A549 (cell line): ENCODE measurements around the gene ANKS1B. TPM values are rescaled to one million over a fixed set of nuclear protein-coding genes. Genes with fewer than 3 reads are reported as not detected.
"Not testable (repeated sequence)": the region's sequence is repeated elsewhere in the genome, so short reads cannot be mapped to it uniquely, and the experiment has no call there.

Source experiments
- ATAC-seq, 2 experiments: fragments of 200-7000 bp in 1 of 2; fragments of >200 bp in 1 of 2; cut with Nextera tagmentation in 1 of 2; cut with Tn5 transposase in 1 of 2; 3 replicates each; pipeline versions ENCODE4 v1.8.0 to v1.9.1; 2018 to 2020; ENCODE audit warnings: mild to moderate bottlenecking in 1 of 2, moderate library complexity in 1 of 2
- CTCF ChIA-PET: fragments of 300-600 bp; sonication (Branson Sonifier 250); formaldehyde crosslinking; extraction: SDS; loops from one replicate; lab custom pipeline; 2021; ENCODE audit warnings: antibody characterized with exemption, inconsistent platforms; lab: Yijun Ruan, JAX
- POLR2A ChIA-PET: fragments of 350-600 bp; formaldehyde crosslinking; extraction: SDS; loops from one replicate; lab custom pipeline; 2021; ENCODE audit warnings: antibody characterized with exemption, inconsistent platforms; lab: Yijun Ruan, JAX
- DNase-seq, 2 experiments: peaks; one replicate each; pipeline versions ENCODE4 v3.0.0 to v3.0.0-alpha.2; 2011 to 2016; ENCODE audit warnings: low read depth in 1 of 2, low spot score in 1 of 2
- FAIRE-seq: peaks from 2 replicates; lab custom pipeline; 2011; peaks lifted over from hg19 to GRCh38; lab: Jason Lieb, UNC
- H3K27ac ChIP-seq, 2 experiments: fragments of >200 bp; sonication (Bioruptor Twin); formaldehyde crosslinking; 3 replicates each; pipeline ENCODE4 v1.5.1; 2016 to 2017
- H3K4me1 ChIP-seq: fragments of >200 bp; sonication (Bioruptor Twin); formaldehyde crosslinking; 3 replicates; pipeline ENCODE4 v1.6.1; 2016
- H3K4me2 ChIP-seq: fragments of >200 bp; sonication (Bioruptor Twin); formaldehyde crosslinking; 3 replicates; pipeline ENCODE4 v1.6.1; 2016
- H3K4me3 ChIP-seq: fragments of >200 bp; sonication (Bioruptor Twin); formaldehyde crosslinking; 3 replicates; pipeline ENCODE4 v1.5.1; 2016
- H3K9me3 ChIP-seq: fragments of >200 bp; sonication (Bioruptor Twin); formaldehyde crosslinking; 3 replicates; pipeline ENCODE4 v1.6.1; 2016
- CBX2 ChIP-seq: fragments of 200-600 bp; sonication (generic); IDR thresholded peaks from 2 replicates; pipeline ENCODE4 v1.6.1; 2016; ENCODE audit warnings: low read depth, mild to moderate bottlenecking, borderline replicate concordance
- CEBPB ChIP-seq, 2 experiments: fragments of >200 bp in 1 of 2; sonication (Bioruptor Twin) in 1 of 2; formaldehyde crosslinking in 1 of 2; IDR thresholded peaks; 2 replicates each; pipeline ENCODE4 v1.6.1; 2012 to 2016
- CTCF ChIP-seq: fragments of >200 bp; sonication (Bioruptor Twin); formaldehyde crosslinking; IDR thresholded peaks from 3 replicates; pipeline ENCODE4 v1.5.1; 2016
- EP300 ChIP-seq, 2 experiments: fragments of >200 bp; sonication (Bioruptor Twin); formaldehyde crosslinking; IDR thresholded peaks; 2 replicates in 1 of 2; 3 replicates in 1 of 2; pipeline ENCODE4 v1.6.1; 2016 to 2017
- ESRRA ChIP-seq: fragments of 150-350 bp; IDR thresholded peaks from 2 replicates; pipeline ENCODE4 v1.6.1; 2014; ENCODE audit warnings: mild to moderate bottlenecking, low read length, borderline replicate concordance
- FOSB ChIP-seq: fragments of 250-450 bp; sonication (Bioruptor Pico); IDR thresholded peaks from 2 replicates; pipeline ENCODE4 v1.5.0; 2020; ENCODE audit warnings: mild to moderate bottlenecking, moderate library complexity
- FOXS1 ChIP-seq: fragments of 250-450 bp; sonication (Bioruptor Pico); IDR thresholded peaks from 2 replicates; pipeline ENCODE4 v1.5.0; 2020; ENCODE audit warnings: mild to moderate bottlenecking, moderate library complexity
- JUN ChIP-seq, 2 experiments: fragments of >200 bp; sonication (Bioruptor Twin); formaldehyde crosslinking; IDR thresholded peaks; 2 replicates in 1 of 2; 3 replicates in 1 of 2; pipeline ENCODE4 v1.6.1; 2016 to 2017
- JUNB ChIP-seq: fragments of >200 bp; sonication (Bioruptor Twin); formaldehyde crosslinking; IDR thresholded peaks from 2 replicates; pipeline ENCODE4 v1.6.1; 2016
- KDM1A ChIP-seq: fragments of 200-600 bp; sonication (generic); IDR thresholded peaks from 2 replicates; pipeline ENCODE4 v1.6.1; 2016; ENCODE audit warnings: low read depth, mild to moderate bottlenecking
- MAFK ChIP-seq: fragments of 450-650 bp; IDR thresholded peaks from 2 replicates; pipeline ENCODE4 v1.6.1; 2014; ENCODE audit not compliant: partially characterized antibody
- MYC ChIP-seq: IDR thresholded peaks from 2 replicates; pipeline ENCODE4 v1.6.1; 2012; ENCODE audit warnings: mild to moderate bottlenecking, inconsistent platforms, low read length, improper control_type of control experiment, borderline replicate concordance
- NR3C1 ChIP-seq: fragments of >200 bp; sonication (Bioruptor Twin); formaldehyde crosslinking; IDR thresholded peaks from 3 replicates; pipeline ENCODE4 v1.6.1; 2017
- PHF8 ChIP-seq: fragments of 200-600 bp; sonication (generic); IDR thresholded peaks from 2 replicates; pipeline ENCODE4 v1.6.1; 2016; ENCODE audit warnings: low read depth, mild to moderate bottlenecking, antibody characterized with exemption, moderate library complexity, borderline replicate concordance
- POLR2A ChIP-seq: IDR thresholded peaks from 2 replicates; pipeline ENCODE4 v1.6.1; 2012; ENCODE audit warnings: mild to moderate bottlenecking, low read length
- POLR2AphosphoS2 ChIP-seq: conservative IDR thresholded peaks from 2 replicates; pipeline ENCODE4 v1.6.1; 2012; ENCODE audit warnings: low read length, improper control_type of control experiment, inconsistent platforms
- RAD21 ChIP-seq, 2 experiments: fragments of >200 bp in 1 of 2; sonication (Bioruptor Twin) in 1 of 2; formaldehyde crosslinking in 1 of 2; IDR thresholded peaks in 1 of 2; conservative IDR thresholded peaks in 1 of 2; 2 replicates in 1 of 2; 3 replicates in 1 of 2; pipeline ENCODE4 v1.6.1; 2012 to 2018; ENCODE audit warnings: inconsistent platforms in 1 of 2
- RARB ChIP-seq: fragments of 250-450 bp; sonication (Bioruptor Pico); IDR thresholded peaks from 2 replicates; pipeline ENCODE4 v1.8.0; 2021; ENCODE audit warnings: mild to moderate bottlenecking, moderate library complexity
- RNF2 ChIP-seq: fragments of 200-600 bp; sonication (generic); IDR thresholded peaks from 2 replicates; pipeline ENCODE4 v1.6.1; 2016; ENCODE audit warnings: low read depth, mild to moderate bottlenecking, antibody characterized with exemption, moderate library complexity, borderline replicate concordance
- SMC3 ChIP-seq: fragments of >200 bp; sonication (Bioruptor Twin); formaldehyde crosslinking; IDR thresholded peaks from 3 replicates; pipeline ENCODE4 v1.6.1; 2018; ENCODE audit warnings: inconsistent platforms
- ZC3H11A ChIP-seq: fragments of 450-650 bp; IDR thresholded peaks from 2 replicates; pipeline ENCODE4 v1.6.1; 2014; ENCODE audit warnings: antibody characterized with exemption, mild to moderate bottlenecking
- ZNF302 ChIP-seq: fragments of 250-450 bp; sonication (Bioruptor Pico); IDR thresholded peaks from 2 replicates; pipeline ENCODE4 v1.9.0; 2021; ENCODE audit warnings: inconsistent platforms, mild to moderate bottlenecking, moderate library complexity
- WGBS: methylation state at CpG from one replicate; pipeline ENCODE4 v1.1.6; 2017; ENCODE audit errors: missing lambda C conversion rate; 5-methylcytosine and 5-hydroxymethylcytosine counted together
- polyA plus RNA-seq, 4 experiments: library from polyadenylated mRNA; depleted of rRNA in 3 of 4; stranded (reverse); fragments of >200 nt; fragmentation: RNase III in 1 of 4; extraction: RNeasy Plus Mini Kit Qiagen cat#74134 plus additional on column Dnase treatment in 1 of 4; gene quantifications; 2 replicates in 3 of 4; 3 replicates in 1 of 4; pipeline ENCODE4 v1.2.3, GENCODE V29; 2011 to 2017
- TF ChIP-seq, protein P1 (sequence below): IDR thresholded peaks from 2 replicates; pipeline ENCODE4 v1.6.1; 2012; ENCODE audit warnings: low read depth, borderline replicate concordance
- TF ChIP-seq, protein P2 (sequence below): fragments of 250-450 bp; sonication (Bioruptor Pico); IDR thresholded peaks from 2 replicates; pipeline ENCODE4 v1.5.0; 2020; ENCODE audit warnings: low read depth, mild to moderate bottlenecking, moderate library complexity

The ANKS1B gene
- polyA plus RNA-seq, 2 of the 4 experiments (the other 2 are of a cell fraction) = 1.5 to 2.2 TPM

- POLR2A ChIA-PET, H3K4me3 ChIP-seq, ATAC-seq, H3K4me2 ChIP-seq, H3K27ac ChIP-seq, H3K9me3 ChIP-seq, FAIRE-seq, DNase-seq, H3K4me1 ChIP-seq: not testable (repeated sequence)
- TF ChIP-seq ZC3H11A = peak; percentile 70
- CTCF ChIA-PET = interaction anchor here (0.7 to 6.1 kb wide), 3 partner anchors 41 to 392 kb away, joined by 3 to 39 read pairs (median 4); no protein-coding TSS in a partner anchor
- 58% methylated on average over 5 of the region's 5 CpGs for WGBS
These were observed 1027.6 kb downstream of the ANKS1B start for GRCh38 chr12:98957135-98957534.

- Histone ChIP-seq H3K4me1 (no peaks in the 10 kb centered on the region), H3K27ac (no peak overlapping the region), H3K4me2 (no peak overlapping the region), H3K9me3 (no peaks in the 10 kb centered on the region), H3K4me3 (no peak overlapping the region)
- ATAC-seq (peak; percentile 88 to 95), FAIRE-seq (no peak), DNase-seq (peak; percentile 28 to 52)
- WGBS = 5% methylated on average over 4 of the region's 4 CpGs
- CTCF ChIA-PET = interaction anchor here (0.6 to 6.1 kb wide), 10 partner anchors 15 to 1672 kb away, joined by 3 to 39 read pairs (median 3); no protein-coding TSS in a partner anchor
- POLR2A ChIA-PET = no interaction called here
- TF ChIP-seq FOXS1 (CRISPR knock-in tag) (no peak), MAFK (no peak), CTCF (peak; percentile 30; the same call in 2 of the 3 replicates), RAD21 (conservative IDR thresholded peaks at IDR 0.05 in 1 of 2, IDR thresholded peaks at IDR 0.05 in 1 of 2) (peak in 1 of 2 experiments; percentile 34; a peak in 2 of 5 replicates), RARB (no peak), CBX2 (no peak)
- TF ChIP-seq, protein P1, sequence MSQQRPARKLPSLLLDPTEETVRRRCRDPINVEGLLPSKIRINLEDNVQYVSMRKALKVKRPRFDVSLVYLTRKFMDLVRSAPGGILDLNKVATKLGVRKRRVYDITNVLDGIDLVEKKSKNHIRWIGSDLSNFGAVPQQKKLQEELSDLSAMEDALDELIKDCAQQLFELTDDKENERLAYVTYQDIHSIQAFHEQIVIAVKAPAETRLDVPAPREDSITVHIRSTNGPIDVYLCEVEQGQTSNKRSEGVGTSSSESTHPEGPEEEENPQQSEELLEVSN = no peak
These were observed 1029.5 kb downstream of the ANKS1B start for GRCh38 chr12:98955284-98955683.

- Histone ChIP-seq H3K27ac (no peak overlapping the region), H3K4me1 (no peaks in the 10 kb centered on the region), H3K4me3 (no peak overlapping the region)
- FAIRE-seq = no peak
- CTCF ChIA-PET = interaction anchor here (0.5 to 6.1 kb wide), 7 partner anchors 16 to 1673 kb away, joined by 3 to 39 read pairs (median 3); no protein-coding TSS in a partner anchor
- DNase-seq = no peak
- no peak for ATAC-seq
- no peak for TF ChIP-seq PHF8
- TF ChIP-seq, all 56 proteins: peak for 0
- Histone ChIP-seq H3K9me3 (no peaks in the 10 kb centered on the region), H3K4me2 (no peak overlapping the region)
- POLR2A ChIA-PET = no interaction called here
- WGBS = 35% methylated on average over 1 of the region's 1 CpG
These were observed 1030.2 kb downstream of the ANKS1B start for GRCh38 chr12:98954506-98954905.

DNA sequence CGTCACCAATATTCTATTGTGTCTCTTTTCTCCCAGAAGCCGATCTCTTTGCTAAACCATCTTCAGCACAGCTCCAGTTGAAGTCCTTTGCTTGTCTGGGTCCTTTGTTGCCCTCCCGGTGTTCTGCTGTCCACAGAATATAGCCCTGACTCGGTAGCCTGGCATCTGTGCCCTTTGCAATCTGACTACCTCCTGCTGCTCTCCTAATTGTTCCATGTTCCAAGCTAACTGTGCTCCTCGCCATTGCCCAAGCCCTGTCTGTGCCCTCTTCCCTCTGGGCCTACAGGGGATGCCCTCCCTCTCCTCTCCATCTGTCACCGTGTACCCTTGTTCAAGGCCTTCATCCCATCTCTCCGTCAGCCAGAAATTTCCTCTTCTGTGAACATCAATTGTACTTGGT, 1033.3 kb downstream of the ANKS1B start:
- H3K4me1 ChIP-seq = no peaks in the 10 kb centered on the region
- 36% methylated on average over 7 of the region's 7 CpGs for WGBS
- no peaks in the 10 kb centered on the region for H3K9me3 ChIP-seq
- H3K4me3 ChIP-seq = no peak overlapping the region
- ATAC-seq = no peak
- no peak for FAIRE-seq
- POLR2A ChIA-PET = no interaction called here
- TF ChIP-seq NR3C1 (no peak), ZC3H11A (no peak), RNF2 (no peak), MYC (no peak), JUNB (no peak), KDM1A (no peak), POLR2AphosphoS2 (no peak), SMC3 (no peak), FOXS1 (CRISPR knock-in tag) (no peak), ZNF302 (CRISPR knock-in tag) (no peak), JUN (IDR thresholded peaks at IDR 0.05) (no peak), POLR2A (no peak), CEBPB (IDR thresholded peaks at IDR 0.05) (no peak), FOSB (no peak), ESRRA (no peak), EP300 (IDR thresholded peaks at IDR 0.05) (no peak)
- TF ChIP-seq, protein P1 = no peak
- TF ChIP-seq, protein P2, sequence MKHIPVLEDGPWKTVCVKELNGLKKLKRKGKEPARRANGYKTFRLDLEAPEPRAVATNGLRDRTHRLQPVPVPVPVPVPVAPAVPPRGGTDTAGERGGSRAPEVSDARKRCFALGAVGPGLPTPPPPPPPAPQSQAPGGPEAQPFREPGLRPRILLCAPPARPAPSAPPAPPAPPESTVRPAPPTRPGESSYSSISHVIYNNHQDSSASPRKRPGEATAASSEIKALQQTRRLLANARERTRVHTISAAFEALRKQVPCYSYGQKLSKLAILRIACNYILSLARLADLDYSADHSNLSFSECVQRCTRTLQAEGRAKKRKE = no peak
- no peak overlapping the region for H3K27ac ChIP-seq
- no peak overlapping the region for H3K4me2 ChIP-seq
- DNase-seq = no peak
- CTCF ChIA-PET = interaction anchor here (0.6 to 1.2 kb wide), 3 partner anchors 47 to 556 kb away, joined by 3 to 6 read pairs (median 3); no protein-coding TSS in a partner anchor
